K562 (cell line): ENCODE data around the gene TMEM86B. TPM values are rescaled to one million over a fixed set of nuclear protein-coding genes. Genes with fewer than 3 reads are reported as not detected.

Experiments
- ELF2 ChIP-seq: fragments of 250-450 bp; sonication (Bioruptor Pico); IDR thresholded peaks from 2 replicates; pipeline ENCODE4 v1.5.0; 2021; ENCODE audit warnings: mild to moderate bottlenecking
- FUS ChIP-seq: fragments of 200-400 bp; formaldehyde crosslinking; optimal IDR thresholded peaks from 2 replicates; pipeline ENCODE3; 2017; ENCODE audit warnings: low read depth, low read length
- HIVEP1 ChIP-seq: fragments of 250-450 bp; sonication (Bioruptor Pico); IDR thresholded peaks from 2 replicates; pipeline ENCODE4 v1.4.0; 2020; ENCODE audit warnings: mild to moderate bottlenecking
- IFI16 ChIP-seq: fragments of 250-450 bp; sonication (Bioruptor Pico); IDR thresholded peaks from 2 replicates; pipeline ENCODE4 v2.1.2; 2022; ENCODE audit warnings: mild to moderate bottlenecking, inconsistent platforms
- MTA2 ChIP-seq: fragments of 450-650 bp; IDR thresholded peaks from 2 replicates; pipeline ENCODE4 v1.6.1; 2016; ENCODE audit warnings: low read depth
- PHB2 ChIP-seq: fragments of 450-650 bp; IDR thresholded peaks from 2 replicates; pipeline ENCODE4 v1.6.1; 2017; ENCODE audit warnings: low read depth
- PHTF2 ChIP-seq: fragments of 250-450 bp; sonication (Bioruptor Pico); IDR thresholded peaks from 2 replicates; pipeline ENCODE4 v1.5.0; 2021; ENCODE audit warnings: mild to moderate bottlenecking
- RUNX1 ChIP-seq: sonication (generic); IDR thresholded peaks from 2 replicates; pipeline ENCODE4 v1.6.1; 2016; ENCODE audit warnings: antibody characterized with exemption, low read depth
- ZBTB1 ChIP-seq: sonication (generic); formaldehyde crosslinking; IDR thresholded peaks from 2 replicates; pipeline ENCODE4 v1.8.1; 2023; ENCODE audit warnings: missing genetic modification reagents, low read depth, mild to moderate bottlenecking, borderline replicate concordance
- ZNF184 ChIP-seq: sonication (generic); formaldehyde crosslinking; IDR thresholded peaks from 2 replicates; pipeline ENCODE4 v1.5.0; 2020; ENCODE audit warnings: missing genetic modification reagents
- ZNF561 ChIP-seq: fragments of 450-650 bp; formaldehyde crosslinking; conservative IDR thresholded peaks from 2 replicates; pipeline ENCODE4 v1.4.0; 2020; ENCODE audit warnings: mild to moderate bottlenecking, moderate library complexity
- ZNF699 ChIP-seq: fragments of 250-450 bp; sonication (Bioruptor Pico); IDR thresholded peaks from 2 replicates; pipeline ENCODE4 v1.8.0; 2021; ENCODE audit warnings: mild to moderate bottlenecking, moderate library complexity; ENCODE audit not compliant: insufficient replicate concordance
- ZNF785 ChIP-seq: fragments of 250-450 bp; sonication (Bioruptor Pico); IDR thresholded peaks from 2 replicates; pipeline ENCODE4 v1.4.0; 2020; ENCODE audit warnings: mild to moderate bottlenecking
- polyA plus RNA-seq, 8 experiments: library from polyadenylated mRNA; depleted of rRNA in 4 of 8; stranded (reverse) in 5 of 8; unstranded in 3 of 8; fragments of >200 nt; fragmentation: Nextera tagmentation in 2 of 8; fragmentation: Illumina TruSeq in 1 of 8; extraction: Ambion mirVana in 2 of 8; extraction: Trizol in 1 of 8; gene quantifications; 2 replicates each; pipeline versions ENCODE4 v1.2.1 to v1.2.3, GENCODE V29; 2011 to 2014; ENCODE audit warnings: inconsistent platforms in 1 of 8, missing spikeins in 1 of 8
- total RNA-seq, 7 experiments: library from RNA; depleted of rRNA in 6 of 7; stranded (reverse); fragments of >200 nt in 6 of 7; fragmentation: Illumina TruSeq in 2 of 7; extraction: Trizol in 2 of 7; gene quantifications; 2 replicates each; pipeline versions ENCODE4 v1.2.1 to v1.2.3, GENCODE V29; 2011 to 2021; ENCODE audit warnings: low replicate concordance in 1 of 7
- TF ChIP-seq, protein P1 (sequence below): sonication (generic); formaldehyde crosslinking; IDR thresholded peaks from 2 replicates; pipeline ENCODE4 v1.8.0; 2022; ENCODE audit warnings: missing genetic modification reagents, mild to moderate bottlenecking, moderate library complexity, borderline replicate concordance
- TF ChIP-seq, protein P2 (sequence below): sonication (generic); formaldehyde crosslinking; IDR thresholded peaks from 2 replicates; pipeline ENCODE4 v1.8.0; 2022; ENCODE audit warnings: mild to moderate bottlenecking, missing genetic modification reagents
- TF ChIP-seq, protein P3 (sequence below): sonication (generic); formaldehyde crosslinking; IDR thresholded peaks from 2 replicates; pipeline ENCODE4 v1.8.0; 2023; ENCODE audit warnings: missing genetic modification reagents, mild to moderate bottlenecking, borderline replicate concordance

Gene TMEM86B
- total and polyA plus RNA-seq, 9 of the 15 experiments (the other 6 are each of a cell fraction or from before 2014, with no cell fraction given): 0.28 to 7.9 (median 2.1) TPM

DNA sequence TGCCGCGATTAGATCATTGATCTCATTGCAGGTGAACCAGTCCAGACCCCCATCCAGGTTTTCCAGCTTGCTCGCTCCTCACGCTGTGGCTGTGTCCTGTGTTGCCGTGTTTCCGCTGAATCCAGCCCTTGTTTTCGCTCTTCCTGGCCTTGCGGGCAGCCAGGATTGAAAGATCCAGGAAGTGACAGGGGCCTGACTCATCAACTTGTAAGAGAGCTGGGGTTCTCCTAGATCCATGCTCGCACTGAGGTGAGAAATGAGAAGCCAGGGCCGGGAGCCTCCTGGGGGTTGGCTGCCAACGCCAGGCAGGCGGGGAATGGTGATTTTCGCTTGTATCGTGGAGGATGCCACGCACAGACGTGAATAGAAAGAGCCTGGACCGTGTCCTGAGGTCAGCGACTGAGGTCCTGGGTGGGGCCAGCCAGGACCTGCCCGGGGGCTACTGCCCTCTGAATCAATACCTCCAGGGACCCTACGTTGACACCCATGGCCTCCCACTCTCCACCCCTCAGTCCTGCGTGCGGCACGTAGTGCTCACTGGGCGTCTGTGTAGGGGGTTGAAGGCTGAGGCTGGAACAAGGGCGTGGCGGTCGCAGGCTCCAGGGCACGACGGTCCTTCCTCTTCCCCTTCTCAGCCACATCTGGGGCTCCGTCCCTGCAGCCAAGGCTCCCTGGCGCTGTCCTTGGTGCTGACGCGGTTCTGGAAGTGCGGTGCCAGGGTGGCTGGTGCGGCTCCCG, 11.9 kb downstream of the TMEM86B start (continued):
- TF ChIP-seq, protein P1, sequence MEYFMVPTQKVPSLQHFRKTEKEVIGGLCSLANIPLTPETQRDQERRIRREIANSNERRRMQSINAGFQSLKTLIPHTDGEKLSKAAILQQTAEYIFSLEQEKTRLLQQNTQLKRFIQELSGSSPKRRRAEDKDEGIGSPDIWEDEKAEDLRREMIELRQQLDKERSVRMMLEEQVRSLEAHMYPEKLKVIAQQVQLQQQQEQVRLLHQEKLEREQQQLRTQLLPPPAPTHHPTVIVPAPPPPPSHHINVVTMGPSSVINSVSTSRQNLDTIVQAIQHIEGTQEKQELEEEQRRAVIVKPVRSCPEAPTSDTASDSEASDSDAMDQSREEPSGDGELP: peak; percentile 91
- TF ChIP-seq RUNX1: peak; percentile 68; the same call in 1 of the 2 replicates
- TF ChIP-seq ZNF699: no peak
- peak; percentile 47; the same call in 1 of the 2 replicates for TF ChIP-seq ZBTB1 (CRISPR knock-in tag)
- TF ChIP-seq IFI16: no peak
- TF ChIP-seq HIVEP1 (CRISPR knock-in tag): no peak
- peak; percentile 55; the same call in 1 of the 2 replicates for TF ChIP-seq MTA2
- no peak for TF ChIP-seq ZNF561 (CRISPR knock-in tag)
- TF ChIP-seq FUS: no peak
- TF ChIP-seq ZNF785 (CRISPR knock-in tag): no peak
- TF ChIP-seq ELF2 (CRISPR knock-in tag): peak; percentile 93
- TF ChIP-seq ZNF184 (CRISPR knock-in tag): no peak
- TF ChIP-seq, protein P2, sequence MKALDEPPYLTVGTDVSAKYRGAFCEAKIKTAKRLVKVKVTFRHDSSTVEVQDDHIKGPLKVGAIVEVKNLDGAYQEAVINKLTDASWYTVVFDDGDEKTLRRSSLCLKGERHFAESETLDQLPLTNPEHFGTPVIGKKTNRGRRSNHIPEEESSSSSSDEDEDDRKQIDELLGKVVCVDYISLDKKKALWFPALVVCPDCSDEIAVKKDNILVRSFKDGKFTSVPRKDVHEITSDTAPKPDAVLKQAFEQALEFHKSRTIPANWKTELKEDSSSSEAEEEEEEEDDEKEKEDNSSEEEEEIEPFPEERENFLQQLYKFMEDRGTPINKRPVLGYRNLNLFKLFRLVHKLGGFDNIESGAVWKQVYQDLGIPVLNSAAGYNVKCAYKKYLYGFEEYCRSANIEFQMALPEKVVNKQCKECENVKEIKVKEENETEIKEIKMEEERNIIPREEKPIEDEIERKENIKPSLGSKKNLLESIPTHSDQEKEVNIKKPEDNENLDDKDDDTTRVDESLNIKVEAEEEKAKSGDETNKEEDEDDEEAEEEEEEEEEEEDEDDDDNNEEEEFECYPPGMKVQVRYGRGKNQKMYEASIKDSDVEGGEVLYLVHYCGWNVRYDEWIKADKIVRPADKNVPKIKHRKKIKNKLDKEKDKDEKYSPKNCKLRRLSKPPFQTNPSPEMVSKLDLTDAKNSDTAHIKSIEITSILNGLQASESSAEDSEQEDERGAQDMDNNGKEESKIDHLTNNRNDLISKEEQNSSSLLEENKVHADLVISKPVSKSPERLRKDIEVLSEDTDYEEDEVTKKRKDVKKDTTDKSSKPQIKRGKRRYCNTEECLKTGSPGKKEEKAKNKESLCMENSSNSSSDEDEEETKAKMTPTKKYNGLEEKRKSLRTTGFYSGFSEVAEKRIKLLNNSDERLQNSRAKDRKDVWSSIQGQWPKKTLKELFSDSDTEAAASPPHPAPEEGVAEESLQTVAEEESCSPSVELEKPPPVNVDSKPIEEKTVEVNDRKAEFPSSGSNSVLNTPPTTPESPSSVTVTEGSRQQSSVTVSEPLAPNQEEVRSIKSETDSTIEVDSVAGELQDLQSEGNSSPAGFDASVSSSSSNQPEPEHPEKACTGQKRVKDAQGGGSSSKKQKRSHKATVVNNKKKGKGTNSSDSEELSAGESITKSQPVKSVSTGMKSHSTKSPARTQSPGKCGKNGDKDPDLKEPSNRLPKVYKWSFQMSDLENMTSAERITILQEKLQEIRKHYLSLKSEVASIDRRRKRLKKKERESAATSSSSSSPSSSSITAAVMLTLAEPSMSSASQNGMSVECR (CRISPR knock-in tag): peak; percentile 98
- no peak for TF ChIP-seq PHTF2
- TF ChIP-seq, protein P3, sequence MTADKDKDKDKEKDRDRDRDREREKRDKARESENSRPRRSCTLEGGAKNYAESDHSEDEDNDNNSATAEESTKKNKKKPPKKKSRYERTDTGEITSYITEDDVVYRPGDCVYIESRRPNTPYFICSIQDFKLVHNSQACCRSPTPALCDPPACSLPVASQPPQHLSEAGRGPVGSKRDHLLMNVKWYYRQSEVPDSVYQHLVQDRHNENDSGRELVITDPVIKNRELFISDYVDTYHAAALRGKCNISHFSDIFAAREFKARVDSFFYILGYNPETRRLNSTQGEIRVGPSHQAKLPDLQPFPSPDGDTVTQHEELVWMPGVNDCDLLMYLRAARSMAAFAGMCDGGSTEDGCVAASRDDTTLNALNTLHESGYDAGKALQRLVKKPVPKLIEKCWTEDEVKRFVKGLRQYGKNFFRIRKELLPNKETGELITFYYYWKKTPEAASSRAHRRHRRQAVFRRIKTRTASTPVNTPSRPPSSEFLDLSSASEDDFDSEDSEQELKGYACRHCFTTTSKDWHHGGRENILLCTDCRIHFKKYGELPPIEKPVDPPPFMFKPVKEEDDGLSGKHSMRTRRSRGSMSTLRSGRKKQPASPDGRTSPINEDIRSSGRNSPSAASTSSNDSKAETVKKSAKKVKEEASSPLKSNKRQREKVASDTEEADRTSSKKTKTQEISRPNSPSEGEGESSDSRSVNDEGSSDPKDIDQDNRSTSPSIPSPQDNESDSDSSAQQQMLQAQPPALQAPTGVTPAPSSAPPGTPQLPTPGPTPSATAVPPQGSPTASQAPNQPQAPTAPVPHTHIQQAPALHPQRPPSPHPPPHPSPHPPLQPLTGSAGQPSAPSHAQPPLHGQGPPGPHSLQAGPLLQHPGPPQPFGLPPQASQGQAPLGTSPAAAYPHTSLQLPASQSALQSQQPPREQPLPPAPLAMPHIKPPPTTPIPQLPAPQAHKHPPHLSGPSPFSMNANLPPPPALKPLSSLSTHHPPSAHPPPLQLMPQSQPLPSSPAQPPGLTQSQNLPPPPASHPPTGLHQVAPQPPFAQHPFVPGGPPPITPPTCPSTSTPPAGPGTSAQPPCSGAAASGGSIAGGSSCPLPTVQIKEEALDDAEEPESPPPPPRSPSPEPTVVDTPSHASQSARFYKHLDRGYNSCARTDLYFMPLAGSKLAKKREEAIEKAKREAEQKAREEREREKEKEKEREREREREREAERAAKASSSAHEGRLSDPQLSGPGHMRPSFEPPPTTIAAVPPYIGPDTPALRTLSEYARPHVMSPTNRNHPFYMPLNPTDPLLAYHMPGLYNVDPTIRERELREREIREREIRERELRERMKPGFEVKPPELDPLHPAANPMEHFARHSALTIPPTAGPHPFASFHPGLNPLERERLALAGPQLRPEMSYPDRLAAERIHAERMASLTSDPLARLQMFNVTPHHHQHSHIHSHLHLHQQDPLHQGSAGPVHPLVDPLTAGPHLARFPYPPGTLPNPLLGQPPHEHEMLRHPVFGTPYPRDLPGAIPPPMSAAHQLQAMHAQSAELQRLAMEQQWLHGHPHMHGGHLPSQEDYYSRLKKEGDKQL: peak; percentile 94
- no peak for TF ChIP-seq PHB2
